ENCODE measurements around the gene NTF3. TPM values are rescaled to one million over a fixed set of nuclear protein-coding genes. Genes with fewer than 3 reads are reported as not detected.

NTF3 gene
- total RNA-seq, 6 experiments from 2014 or later, result 5.2 to 9.5 (median 8.6) TPM

- no peaks in the 10 kb centered on the region for H3K9me3 Mint-ChIP-seq
- peak overlapping the region; percentile 58; the same call in 1 of the 2 replicates for H3K4me3 Mint-ChIP-seq
- no peak overlapping the region for H3K27ac Mint-ChIP-seq
- no peak for DNase-seq
- TF ChIP-seq, protein P1, sequence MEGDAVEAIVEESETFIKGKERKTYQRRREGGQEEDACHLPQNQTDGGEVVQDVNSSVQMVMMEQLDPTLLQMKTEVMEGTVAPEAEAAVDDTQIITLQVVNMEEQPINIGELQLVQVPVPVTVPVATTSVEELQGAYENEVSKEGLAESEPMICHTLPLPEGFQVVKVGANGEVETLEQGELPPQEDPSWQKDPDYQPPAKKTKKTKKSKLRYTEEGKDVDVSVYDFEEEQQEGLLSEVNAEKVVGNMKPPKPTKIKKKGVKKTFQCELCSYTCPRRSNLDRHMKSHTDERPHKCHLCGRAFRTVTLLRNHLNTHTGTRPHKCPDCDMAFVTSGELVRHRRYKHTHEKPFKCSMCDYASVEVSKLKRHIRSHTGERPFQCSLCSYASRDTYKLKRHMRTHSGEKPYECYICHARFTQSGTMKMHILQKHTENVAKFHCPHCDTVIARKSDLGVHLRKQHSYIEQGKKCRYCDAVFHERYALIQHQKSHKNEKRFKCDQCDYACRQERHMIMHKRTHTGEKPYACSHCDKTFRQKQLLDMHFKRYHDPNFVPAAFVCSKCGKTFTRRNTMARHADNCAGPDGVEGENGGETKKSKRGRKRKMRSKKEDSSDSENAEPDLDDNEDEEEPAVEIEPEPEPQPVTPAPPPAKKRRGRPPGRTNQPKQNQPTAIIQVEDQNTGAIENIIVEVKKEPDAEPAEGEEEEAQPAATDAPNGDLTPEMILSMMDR (IDR thresholded peaks at IDR 0.05), result no peak
- H3K4me1 Mint-ChIP-seq (ENCODE audit: low read depth), result peaks cover 31% of the 10 kb centered on the region
- H3K27me3 Mint-ChIP-seq (ENCODE audit: insufficient read depth), result no peaks in the 10 kb centered on the region
- no peaks in the 10 kb centered on the region for H3K36me3 Mint-ChIP-seq (ENCODE audit: low read depth)
These were observed 79.3 kb downstream of the NTF3 start for GRCh38 chr12:5511256-5511643.

DNA sequence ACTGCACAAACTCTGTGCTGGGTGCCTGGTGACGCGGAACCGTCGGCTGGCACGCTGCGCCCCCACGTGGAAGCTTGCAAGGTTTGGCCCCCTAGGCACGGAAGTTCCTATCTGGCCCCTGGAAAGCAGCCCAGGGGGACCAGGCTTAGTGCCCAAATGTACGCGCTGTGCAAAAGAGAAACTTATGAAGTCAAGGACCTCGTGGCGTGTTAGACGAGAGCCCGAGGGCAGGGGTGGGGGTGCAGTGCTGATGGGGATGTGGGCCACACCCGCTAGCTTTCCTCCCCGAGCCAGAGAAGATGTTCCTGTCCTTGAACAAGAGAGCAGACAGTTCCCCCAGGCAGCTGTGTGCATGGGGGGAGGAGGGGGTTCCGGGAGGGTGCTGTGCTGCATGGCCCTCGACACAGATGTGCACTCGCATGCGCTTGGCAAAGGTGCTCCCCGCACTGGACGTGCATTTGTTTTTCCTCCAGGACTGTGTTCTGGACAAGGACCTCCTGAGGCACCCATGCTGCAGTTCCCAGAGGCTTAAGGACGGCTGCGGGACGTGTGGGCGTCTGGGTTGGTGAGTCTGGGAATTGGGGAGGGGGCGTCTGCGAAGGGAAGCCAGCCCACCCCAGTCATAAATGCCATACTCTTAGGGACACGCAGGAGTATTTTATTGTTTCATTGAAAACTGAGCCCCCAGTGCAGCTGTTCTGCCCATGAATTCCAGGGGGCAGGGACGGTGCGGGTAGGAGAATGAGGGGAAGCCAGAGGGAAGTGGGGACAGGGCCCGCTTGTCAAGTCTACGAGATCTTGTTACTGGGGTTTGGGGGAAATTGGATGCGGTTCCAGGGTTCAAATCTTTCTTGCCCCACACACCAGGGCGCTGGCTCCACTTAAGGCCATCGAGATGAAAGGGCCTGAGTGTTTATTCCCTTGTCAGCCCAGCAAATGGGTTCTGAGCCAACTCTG, 80.0 kb downstream of the NTF3 start:
- Mint-ChIP-seq H3K36me3 (ENCODE audit: low read depth) (no peaks in the 10 kb centered on the region), H3K4me3 (peak overlapping the region; percentile 58), H3K27me3 (ENCODE audit: insufficient read depth) (no peaks in the 10 kb centered on the region)

GRCh38 chr12:5512601-5512970, 80.7 kb downstream of the NTF3 start:
- DNase-seq, result no peak
- peaks cover 17% of the 10 kb centered on the region for H3K4me1 Mint-ChIP-seq (ENCODE audit: low read depth)
- TF ChIP-seq, protein P1 (IDR thresholded peaks at IDR 0.05), result no peak
- no peaks in the 10 kb centered on the region for H3K36me3 Mint-ChIP-seq (ENCODE audit: low read depth)
- H3K27ac Mint-ChIP-seq, result no peak overlapping the region
- no peak overlapping the region for H3K4me3 Mint-ChIP-seq
- no peaks in the 10 kb centered on the region for H3K27me3 Mint-ChIP-seq (ENCODE audit: insufficient read depth)
- H3K9me3 Mint-ChIP-seq, result no peaks in the 10 kb centered on the region

More for the DNA sequence above, 80.0 kb downstream of the NTF3 start:
- 0 out of 2 replicates have a peak overlapping the region, but pooled peaks have one; percentile 5 for H3K27ac Mint-ChIP-seq
- H3K9me3 Mint-ChIP-seq, result no peaks in the 10 kb centered on the region
- TF ChIP-seq, protein P1 (IDR thresholded peaks at IDR 0.05), result peak; percentile 88
- peaks cover 24% of the 10 kb centered on the region for H3K4me1 Mint-ChIP-seq (ENCODE audit: low read depth)
- peak; percentile 24 for DNase-seq

DNA sequence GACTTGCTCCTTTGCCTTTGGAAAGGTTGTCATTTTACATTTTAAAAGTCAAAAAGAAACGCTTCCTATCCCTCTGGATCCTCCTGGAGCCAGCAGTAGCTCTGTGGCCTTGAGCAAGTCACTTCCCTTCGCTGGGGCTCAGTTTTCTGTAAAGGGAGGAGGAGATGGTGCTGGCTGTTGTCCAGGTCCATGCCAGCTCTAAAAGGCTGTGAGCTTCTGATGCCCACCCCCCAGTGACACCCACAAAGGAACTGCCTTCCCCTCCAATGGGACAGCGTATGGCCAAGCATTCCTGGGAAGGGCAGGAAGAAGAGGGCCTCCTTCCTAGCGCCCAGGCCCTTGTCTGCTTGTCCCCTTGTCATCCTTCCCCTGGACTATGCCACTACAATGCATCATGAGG, 81.5 kb downstream of the NTF3 start:
- H3K27ac Mint-ChIP-seq, result no peak overlapping the region
- TF ChIP-seq, protein P1 (IDR thresholded peaks at IDR 0.05), result no peak

GRCh38 chr12:5514016-5514415, 82.1 kb downstream of the NTF3 start:
- TF ChIP-seq, protein P1 (IDR thresholded peaks at IDR 0.05), result no peak
- H3K27me3 Mint-ChIP-seq (ENCODE audit: insufficient read depth), result no peaks in the 10 kb centered on the region
- H3K9me3 Mint-ChIP-seq, result no peaks in the 10 kb centered on the region
- H3K27ac Mint-ChIP-seq, result no peak overlapping the region
- DNase-seq, result no peak
- no peaks in the 10 kb centered on the region for H3K36me3 Mint-ChIP-seq (ENCODE audit: low read depth)
- H3K4me3 Mint-ChIP-seq, result no peak overlapping the region
- H3K4me1 Mint-ChIP-seq (ENCODE audit: low read depth), result peaks cover 12% of the 10 kb centered on the region

More for the DNA sequence above, 81.5 kb downstream of the NTF3 start:
- H3K4me3 Mint-ChIP-seq, result no peak overlapping the region
- no peaks in the 10 kb centered on the region for H3K36me3 Mint-ChIP-seq (ENCODE audit: low read depth)
- H3K4me1 Mint-ChIP-seq (ENCODE audit: low read depth), result peaks cover 12% of the 10 kb centered on the region
- no peak for DNase-seq
- H3K27me3 Mint-ChIP-seq (ENCODE audit: insufficient read depth), result no peaks in the 10 kb centered on the region
- no peaks in the 10 kb centered on the region for H3K9me3 Mint-ChIP-seq

All from HFFc6 (cell line).